ENCODE results near the gene RAB11FIP3.
"Not testable (repeated sequence)": the region's sequence is repeated elsewhere in the genome, so short reads cannot be mapped to it uniquely, and the experiment has no call there.

The RAB11FIP3 gene

GRCh38 chr16:425740-426114 is 278 bp downstream of the RAB11FIP3 start:
- DNase-seq: no peak

- DNase-seq: peak in 1 of 2 donors; percentile 7
Measured at GRCh38 chr16:426115-426905, 861 bp downstream of the RAB11FIP3 start.

GRCh38 chr16:426906-427249 is 1.4 kb downstream of the RAB11FIP3 start:
- DNase-seq: no peak

GRCh38 chr16:427250-427649 is 1.8 kb downstream of the RAB11FIP3 start:
- DNase-seq: no peak

- DNase-seq: no peak
Measured at GRCh38 chr16:430904-431303, 5.5 kb downstream of the RAB11FIP3 start.

- no peak for DNase-seq
Measured at GRCh38 chr16:440627-441026, 15.2 kb downstream of the RAB11FIP3 start.

- DNase-seq: no peak
Measured at GRCh38 chr16:441447-441846, 16.0 kb downstream of the RAB11FIP3 start.

- DNase-seq: no peak
Measured at GRCh38 chr16:442976-443375, 17.5 kb downstream of the RAB11FIP3 start.

GRCh38 chr16:444027-444426 is 18.6 kb downstream of the RAB11FIP3 start:
- DNase-seq: no peak

GRCh38 chr16:445566-445965 is 20.1 kb downstream of the RAB11FIP3 start:
- DNase-seq: no peak

- DNase-seq: peak in 1 of 2 donors; percentile 2
Measured at GRCh38 chr16:450385-450784, 24.9 kb downstream of the RAB11FIP3 start.

- no peak for DNase-seq
Measured at GRCh38 chr16:450785-451512, 25.5 kb downstream of the RAB11FIP3 start.

GRCh38 chr16:454397-454940 is 29.0 kb downstream of the RAB11FIP3 start:
- DNase-seq: no peak

GRCh38 chr16:455453-455852 is 30.0 kb downstream of the RAB11FIP3 start:
- DNase-seq: no peak

GRCh38 chr16:456891-457483 is 31.5 kb downstream of the RAB11FIP3 start:
- no peak for DNase-seq

- no peak for DNase-seq
Measured at GRCh38 chr16:457732-458400, 32.4 kb downstream of the RAB11FIP3 start.

- DNase-seq: no peak
Measured at GRCh38 chr16:459761-460160, 34.3 kb downstream of the RAB11FIP3 start.

- DNase-seq: no peak
Measured at GRCh38 chr16:460787-461186, 35.3 kb downstream of the RAB11FIP3 start.

- no peak for DNase-seq
Measured at GRCh38 chr16:463071-463470, 37.6 kb downstream of the RAB11FIP3 start.

- no peak for DNase-seq
Measured at GRCh38 chr16:466651-467050, 41.2 kb downstream of the RAB11FIP3 start.

GRCh38 chr16:467249-467871 is 41.9 kb downstream of the RAB11FIP3 start:
- DNase-seq: not testable (repeated sequence)

GRCh38 chr16:468068-468821 is 42.8 kb downstream of the RAB11FIP3 start:
- DNase-seq: no peak

Data from inflammatory macrophage treated with lipopolysaccharide for 1 hour (primary cell).